ENCODE data around the gene RPA1.

RPA1 gene

GRCh38 chr17:1847191-1847590 lies 17.4 kb downstream of the RPA1 start:
- Histone ChIP-seq H3K4me3 (ENCODE audit: low read depth, low read length) (no peak overlapping the region), H3K4me1 (ENCODE audit: control insufficient read depth, insufficient read depth, low read length) (peaks cover 6% of the 10 kb centered on the region), H3K9me3 (ENCODE audit: control insufficient read depth, insufficient read depth, low read depth, low read length) (no peaks in the 10 kb centered on the region), H3K27ac (ENCODE audit: extremely low read depth, low read depth, low read length) (no peak overlapping the region), H3K36me3 (ENCODE audit: control insufficient read depth in 2 of 2, insufficient read depth in 1 of 2, low read length in 2 of 2) (peaks cover 60 to 76% of the 10 kb centered on the region in 2 experiments)
- TF ChIP-seq SP3 (tag by site-specific recombination; IDR thresholded peaks at IDR 0.05) (no peak), SP7 (tag by site-specific recombination; IDR thresholded peaks at IDR 0.05) (no peak), ZNF610 (tag by site-specific recombination; IDR thresholded peaks at IDR 0.05; ENCODE audit: borderline replicate concordance) (no peak), ZNF658 (tag by site-specific recombination; IDR thresholded peaks at IDR 0.05) (no peak), ZNF707 (tag by site-specific recombination; IDR thresholded peaks at IDR 0.05) (no peak), ZNF701 (tag by site-specific recombination; IDR thresholded peaks at IDR 0.05) (no peak), ZFP37 (tag by site-specific recombination; IDR thresholded peaks at IDR 0.05) (no peak), RBAK (tag by site-specific recombination; IDR thresholded peaks at IDR 0.05) (no peak), ZNF513 (tag by site-specific recombination; IDR thresholded peaks at IDR 0.05) (no peak), ZSCAN23 (tag by site-specific recombination; IDR thresholded peaks at IDR 0.05) (no peak), YY2 (tag by site-specific recombination; IDR thresholded peaks at IDR 0.05) (no peak), BCL6B (tag by site-specific recombination; IDR thresholded peaks at IDR 0.05) (no peak)
- ChIA-PET CTCF (no interaction called here), POLR2A (interaction anchor here (0.7 kb wide), 1 partner anchor 20 kb away, joined by 3 read pairs; no protein-coding TSS in a partner anchor)

GRCh38 chr17:1852327-1852726 lies 22.5 kb downstream of the RPA1 start:
- Histone ChIP-seq H3K27ac (ENCODE audit: extremely low read depth, low read depth, low read length) (no peak overlapping the region), H3K4me1 (ENCODE audit: control insufficient read depth, insufficient read depth, low read length) (no peaks in the 10 kb centered on the region), H3K36me3 (ENCODE audit: control insufficient read depth in 2 of 2, insufficient read depth in 1 of 2, low read length in 2 of 2) (peaks cover 75 to 78% of the 10 kb centered on the region in 2 experiments), H3K9me3 (ENCODE audit: control insufficient read depth, insufficient read depth, low read depth, low read length) (no peaks in the 10 kb centered on the region), H3K4me3 (ENCODE audit: low read depth, low read length) (no peak overlapping the region)
- no peak for TF ChIP-seq ZNF670 (tag by site-specific recombination; IDR thresholded peaks at IDR 0.05; ENCODE audit: low read depth)
- TF ChIP-seq ZNF488 (tag by site-specific recombination; IDR thresholded peaks at IDR 0.05), result no peak
- TF ChIP-seq ZNF2 (tag by site-specific recombination; IDR thresholded peaks at IDR 0.05), result no peak
- TF ChIP-seq ZBTB26 (tag by site-specific recombination; optimal IDR thresholded peaks at IDR 0.05), result no peak
- no peak for TF ChIP-seq TCF7L2 (IDR thresholded peaks at IDR 0.05; ENCODE audit: borderline replicate concordance, low read depth, low read length)
- ChIA-PET POLR2A (no interaction called here), CTCF (interaction anchor here (3.1 kb wide), 1 partner anchor 12 kb away, joined by 14 read pairs; no protein-coding TSS in a partner anchor)

GRCh38 chr17:1853698-1854097 lies 23.9 kb downstream of the RPA1 start:
- TF ChIP-seq ZNF792 (tag by site-specific recombination; IDR thresholded peaks at IDR 0.05), result no peak
- TF ChIP-seq ZNF692 (tag by site-specific recombination; IDR thresholded peaks at IDR 0.05), result no peak
- TF ChIP-seq REPIN1 (tag by site-specific recombination; IDR thresholded peaks at IDR 0.05; ENCODE audit: low read depth), result no peak
- TF ChIP-seq ZIC2 (tag by site-specific recombination; IDR thresholded peaks at IDR 0.05), result no peak
- no peak for TF ChIP-seq ZNF19 (tag by site-specific recombination; IDR thresholded peaks at IDR 0.05; ENCODE audit: low read depth)
- TF ChIP-seq ZNF121 (tag by site-specific recombination; IDR thresholded peaks at IDR 0.05), result no peak
- no peak for TF ChIP-seq IKZF3 (tag by site-specific recombination; IDR thresholded peaks at IDR 0.05)
- TF ChIP-seq ZBTB21 (tag by site-specific recombination; IDR thresholded peaks at IDR 0.05), result no peak
- TF ChIP-seq ZNF311 (tag by site-specific recombination; IDR thresholded peaks at IDR 0.05; ENCODE audit: borderline replicate concordance), result no peak
- TF ChIP-seq ZBTB1 (tag by site-specific recombination; IDR thresholded peaks at IDR 0.05), result no peak
- Histone ChIP-seq H3K27ac (ENCODE audit: extremely low read depth, low read depth, low read length) (no peak overlapping the region), H3K4me1 (ENCODE audit: control insufficient read depth, insufficient read depth, low read length) (no peaks in the 10 kb centered on the region), H3K9me3 (ENCODE audit: control insufficient read depth, insufficient read depth, low read depth, low read length) (no peaks in the 10 kb centered on the region), H3K4me3 (ENCODE audit: low read depth, low read length) (no peak overlapping the region), H3K36me3 (ENCODE audit: control insufficient read depth in 2 of 2, insufficient read depth in 1 of 2, low read length in 2 of 2) (peaks cover 64 to 67% of the 10 kb centered on the region in 2 experiments)
- ChIA-PET POLR2A (no interaction called here), CTCF (interaction anchor here (0.5 to 3.1 kb wide), 3 partner anchors 11 to 37 kb away, joined by 3 to 14 read pairs (median 5); no protein-coding TSS in a partner anchor)

Measured in HEK293 (cell line).